Lung (tissue), 12 donors: ENCODE data around the gene TTLL3. TPM values are rescaled to one million over a fixed set of nuclear protein-coding genes. Genes with fewer than 3 reads are reported as not detected.
A peak's percentile ranks its signal among the peaks of the same experiment; 100 is the strongest.

Source experiments
- ATAC-seq: fragments of 200-7000 bp; cut with Tn5 transposase; one replicate; pipeline ENCODE4 v1.9.1; 2020; ENCODE audit warnings: moderate number of reproducible peaks; ENCODE audit not compliant: insufficient read depth, low FRiP score
- DNase-seq, 3 donors: peaks; one replicate each; pipeline ENCODE4 v3.0.0-alpha.2; 2013 to 2017
- H3K27ac ChIP-seq, 2 donors: one replicate each; pipeline ENCODE4 v1.5.1; 2013; ENCODE audit warnings: mild to moderate bottlenecking in 2 of 2, moderate library complexity in 2 of 2, control low read depth in 1 of 2, inconsistent platforms in 1 of 2, low read depth in 1 of 2, low read length in 1 of 2
- H3K27me3 ChIP-seq, 3 donors: one replicate each; pipeline ENCODE4 v1.5.1; 2013; ENCODE audit warnings: low read length in 2 of 3; ENCODE audit not compliant: control insufficient read depth in 3 of 3, insufficient read depth in 3 of 3
- H3K36me3 ChIP-seq, 4 donors: one replicate each; pipeline ENCODE4 v1.5.1; 2013; ENCODE audit warnings: low read length in 4 of 4, mild to moderate bottlenecking in 1 of 4, moderate library complexity in 1 of 4; ENCODE audit not compliant: control insufficient read depth in 4 of 4, insufficient read depth in 4 of 4
- H3K4me1 ChIP-seq, 5 donors: one replicate each; pipeline ENCODE4 v1.5.1; 2013; ENCODE audit warnings: low read length in 5 of 5, mild to moderate bottlenecking in 2 of 5, moderate library complexity in 1 of 5; ENCODE audit not compliant: control insufficient read depth in 5 of 5, insufficient read depth in 5 of 5
- H3K4me3 ChIP-seq: one replicate; pipeline ENCODE4 v1.5.1; 2013; ENCODE audit warnings: mild to moderate bottlenecking, control low read depth, moderate library complexity
- H3K9ac ChIP-seq, 2 donors: one replicate each; pipeline ENCODE4 v1.5.1; 2013; ENCODE audit warnings: low read length in 2 of 2, control low read depth in 1 of 2; ENCODE audit not compliant: insufficient read depth in 1 of 2
- H3K9me3 ChIP-seq, 4 donors: one replicate each; pipeline ENCODE4 v1.5.1; 2013; ENCODE audit warnings: low read length in 3 of 4, mild to moderate bottlenecking in 1 of 4, moderate library complexity in 1 of 4; ENCODE audit not compliant: control insufficient read depth in 4 of 4, insufficient read depth in 3 of 4
- CTCF ChIP-seq: IDR thresholded peaks from 2 replicates; pipeline ENCODE4 v1.5.1; 2012; ENCODE audit warnings: mild to moderate bottlenecking; ENCODE audit errors: control extremely low read depth, extremely low read depth
- WGBS, 2 donors: extraction: QIAGEN DNeasy Blood & Tissue Kit; methylation state at CpG; one replicate each; pipeline ENCODE4 v1.1.7; 2013; 5-methylcytosine and 5-hydroxymethylcytosine counted together
- polyA plus RNA-seq, 2 donors: library from polyadenylated mRNA; stranded (reverse); fragments of 200-250 nt; gene quantifications; one replicate each; pipeline ENCODE4 v1.2.1, GENCODE V29; 2013
- total RNA-seq, 2 donors: library from RNA; depleted of rRNA in 1 of 2; stranded (reverse); fragments of >200 nt in 1 of 2; gene quantifications; one replicate each; pipeline ENCODE4 v1.2.1, GENCODE V29; 2014 to 2021
- donor health status: control.
- donor health status: control.
- donor health status: Bipolar disorder and iron deficiency.
- donor health status: healthy.
- donor health status: DM: yes; HTN: yes; CAD: no.

Gene TTLL3
- total and polyA plus RNA-seq, 4 donors = 28.4 to 82.3 (median 37.5) TPM

GRCh38 chr3:9806688-9807589, 3.1 kb upstream of the TTLL3 start:
- Histone ChIP-seq H3K4me1 (peaks cover 0 to 16% (median 5%) of the 10 kb centered on the region in 5 donors), H3K36me3 (peaks cover 17 to 39% (median 22%) of the 10 kb centered on the region in 4 donors), H3K27ac (no peak overlapping the region), H3K27me3 (no peaks in the 10 kb centered on the region), H3K9ac (no peak overlapping the region), H3K9me3 (no peaks in the 10 kb centered on the region), H3K4me3 (no peak overlapping the region)
- TF ChIP-seq CTCF = no peak
- ATAC-seq = no peak
- DNase-seq = no peak
- WGBS, 2 donors = 96% methylated on average over 7 of the region's 7 CpGs

- H3K36me3 ChIP-seq = peaks cover 19 to 38% (median 22%) of the 10 kb centered on the region in 4 donors
- no peak overlapping the region for H3K27ac ChIP-seq
- no peak for TF ChIP-seq CTCF
These were observed 2.1 kb upstream of the TTLL3 start for GRCh38 chr3:9807981-9808344.

GRCh38 chr3:9808345-9809037, 1.6 kb upstream of the TTLL3 start:
- DNase-seq (no peak), ATAC-seq (no peak)
- no peak overlapping the region for H3K9ac ChIP-seq

More at GRCh38 chr3:9807981-9808344, 2.1 kb upstream of the TTLL3 start:
- no peak overlapping the region for H3K4me3 ChIP-seq
- WGBS, 2 donors = 61 to 92% methylated on average over 2 of the region's 2 CpGs
- peaks cover 0 to 16% (median 5%) of the 10 kb centered on the region in 5 donors for H3K4me1 ChIP-seq
- DNase-seq = no peak
- H3K27me3 ChIP-seq = no peaks in the 10 kb centered on the region
- ATAC-seq = no peak
- no peak overlapping the region for H3K9ac ChIP-seq
- no peaks in the 10 kb centered on the region for H3K9me3 ChIP-seq

More at GRCh38 chr3:9808345-9809037, 1.6 kb upstream of the TTLL3 start:
- H3K4me1 ChIP-seq = peaks cover 0 to 16% (median 5%) of the 10 kb centered on the region in 5 donors
- no peaks in the 10 kb centered on the region for H3K9me3 ChIP-seq
- H3K4me3 ChIP-seq = no peak overlapping the region
- H3K27ac ChIP-seq = peak overlapping the region; percentile 91
- H3K27me3 ChIP-seq = no peaks in the 10 kb centered on the region
- TF ChIP-seq CTCF = no peak
- 60 to 79% methylated on average over 7 of the region's 7 CpGs for WGBS, 2 donors
- peaks cover 15 to 33% (median 22%) of the 10 kb centered on the region in 4 donors for H3K36me3 ChIP-seq
